ENCODE measurements around the gene PLEKHG5. TPM values are rescaled to one million over a fixed set of nuclear protein-coding genes. Genes with fewer than 3 reads are reported as not detected.

Gene PLEKHG5
- total RNA-seq, 2 experiments from 2014 or later, result 5.0 to 6.1 TPM

- POLR2A ChIA-PET, result interaction anchor here (7.2 kb wide), 1 partner anchor 15 kb away, joined by 61 read pairs; no protein-coding TSS in a partner anchor
- H3K36me3 ChIP-seq (ENCODE audit: insufficient read depth, low read length), result no peaks in the 10 kb centered on the region
- peaks cover 41 to 55% of the 10 kb centered on the region in 2 experiments for H3K27me3 ChIP-seq (ENCODE audit: control insufficient read depth in 1 of 2, insufficient read depth in 2 of 2, low read length in 2 of 2)
- ATAC-seq (ENCODE audit: poor library complexity), result peak; percentile 16
- Mint-ChIP-seq H3K9me3 (no peaks in the 10 kb centered on the region), H3K4me3 (no peak overlapping the region), H3K27ac (no peak overlapping the region), H3K4me1 (ENCODE audit: low read depth) (peaks cover 27% of the 10 kb centered on the region), H3K27me3 (peaks cover 47% of the 10 kb centered on the region), H3K36me3 (ENCODE audit: low read depth) (no peaks in the 10 kb centered on the region)
- intact Hi-C loops (cut with DNase I, micrococcal nuclease), result no loop called here
- peak in 10 of 14 experiments; percentile 35 to 71 (median 44) for DNase-seq
- CTCF ChIA-PET, result interaction anchor here (0.6 to 5.1 kb wide), 2 partner anchors 15 to 19 kb away, joined by 3 to 34 read pairs; partner anchors contain the start of gene TNFRSF25
- peaks cover 0 to 22% of the 10 kb centered on the region in 2 experiments for H3K9me3 ChIP-seq (ENCODE audit: control insufficient read depth in 1 of 2, insufficient read depth in 1 of 2, low read length in 2 of 2)
- TF ChIP-seq, protein P1, sequence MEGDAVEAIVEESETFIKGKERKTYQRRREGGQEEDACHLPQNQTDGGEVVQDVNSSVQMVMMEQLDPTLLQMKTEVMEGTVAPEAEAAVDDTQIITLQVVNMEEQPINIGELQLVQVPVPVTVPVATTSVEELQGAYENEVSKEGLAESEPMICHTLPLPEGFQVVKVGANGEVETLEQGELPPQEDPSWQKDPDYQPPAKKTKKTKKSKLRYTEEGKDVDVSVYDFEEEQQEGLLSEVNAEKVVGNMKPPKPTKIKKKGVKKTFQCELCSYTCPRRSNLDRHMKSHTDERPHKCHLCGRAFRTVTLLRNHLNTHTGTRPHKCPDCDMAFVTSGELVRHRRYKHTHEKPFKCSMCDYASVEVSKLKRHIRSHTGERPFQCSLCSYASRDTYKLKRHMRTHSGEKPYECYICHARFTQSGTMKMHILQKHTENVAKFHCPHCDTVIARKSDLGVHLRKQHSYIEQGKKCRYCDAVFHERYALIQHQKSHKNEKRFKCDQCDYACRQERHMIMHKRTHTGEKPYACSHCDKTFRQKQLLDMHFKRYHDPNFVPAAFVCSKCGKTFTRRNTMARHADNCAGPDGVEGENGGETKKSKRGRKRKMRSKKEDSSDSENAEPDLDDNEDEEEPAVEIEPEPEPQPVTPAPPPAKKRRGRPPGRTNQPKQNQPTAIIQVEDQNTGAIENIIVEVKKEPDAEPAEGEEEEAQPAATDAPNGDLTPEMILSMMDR (IDR thresholded peaks at IDR 0.05), result peak; percentile 39
- H3K4me1 ChIP-seq (ENCODE audit: insufficient read depth, low read length), result peaks cover 51% of the 10 kb centered on the region
- no peak overlapping the region for H3K27ac ChIP-seq (ENCODE audit: low read depth in 1 of 2, low read length in 2 of 2)
- H3K4me3 ChIP-seq (ENCODE audit: low read length), result no peak overlapping the region
Measured at GRCh38 chr1:6445062-6445763, 46.3 kb downstream of the PLEKHG5 start.

- H3K27me3 Mint-ChIP-seq, result peaks cover 41% of the 10 kb centered on the region
- Histone ChIP-seq H3K27me3 (ENCODE audit: control insufficient read depth in 1 of 2, insufficient read depth in 2 of 2, low read length in 2 of 2) (peaks cover 35 to 46% of the 10 kb centered on the region in 2 experiments), H3K27ac (ENCODE audit: low read depth in 1 of 2, low read length in 2 of 2) (no peak overlapping the region), H3K4me1 (ENCODE audit: insufficient read depth, low read length) (peaks cover 48% of the 10 kb centered on the region), H3K4me3 (ENCODE audit: low read length) (no peak overlapping the region), H3K36me3 (ENCODE audit: insufficient read depth, low read length) (no peaks in the 10 kb centered on the region), H3K9me3 (ENCODE audit: control insufficient read depth in 1 of 2, insufficient read depth in 1 of 2, low read length in 2 of 2) (peaks cover 0 to 22% of the 10 kb centered on the region in 2 experiments)
- H3K4me3 Mint-ChIP-seq, result no peak overlapping the region
- TF ChIP-seq, protein P1 (IDR thresholded peaks at IDR 0.05), result no peak
- no peak for ATAC-seq (ENCODE audit: poor library complexity)
- H3K27ac Mint-ChIP-seq, result no peak overlapping the region
- ChIA-PET POLR2A (no interaction called here), CTCF (no interaction called here)
- H3K4me1 Mint-ChIP-seq (ENCODE audit: low read depth), result peaks cover 22% of the 10 kb centered on the region
- intact Hi-C loops (cut with DNase I, micrococcal nuclease), result loop anchor here in 1 of 2 experiments (5.0 kb wide), 1 partner anchor 33 kb away; no protein-coding TSS in a partner anchor
- no peaks in the 10 kb centered on the region for H3K9me3 Mint-ChIP-seq
- no peak for DNase-seq
- no peaks in the 10 kb centered on the region for H3K36me3 Mint-ChIP-seq (ENCODE audit: low read depth)
Measured at GRCh38 chr1:6444377-6444776, 47.1 kb downstream of the PLEKHG5 start.

DNA sequence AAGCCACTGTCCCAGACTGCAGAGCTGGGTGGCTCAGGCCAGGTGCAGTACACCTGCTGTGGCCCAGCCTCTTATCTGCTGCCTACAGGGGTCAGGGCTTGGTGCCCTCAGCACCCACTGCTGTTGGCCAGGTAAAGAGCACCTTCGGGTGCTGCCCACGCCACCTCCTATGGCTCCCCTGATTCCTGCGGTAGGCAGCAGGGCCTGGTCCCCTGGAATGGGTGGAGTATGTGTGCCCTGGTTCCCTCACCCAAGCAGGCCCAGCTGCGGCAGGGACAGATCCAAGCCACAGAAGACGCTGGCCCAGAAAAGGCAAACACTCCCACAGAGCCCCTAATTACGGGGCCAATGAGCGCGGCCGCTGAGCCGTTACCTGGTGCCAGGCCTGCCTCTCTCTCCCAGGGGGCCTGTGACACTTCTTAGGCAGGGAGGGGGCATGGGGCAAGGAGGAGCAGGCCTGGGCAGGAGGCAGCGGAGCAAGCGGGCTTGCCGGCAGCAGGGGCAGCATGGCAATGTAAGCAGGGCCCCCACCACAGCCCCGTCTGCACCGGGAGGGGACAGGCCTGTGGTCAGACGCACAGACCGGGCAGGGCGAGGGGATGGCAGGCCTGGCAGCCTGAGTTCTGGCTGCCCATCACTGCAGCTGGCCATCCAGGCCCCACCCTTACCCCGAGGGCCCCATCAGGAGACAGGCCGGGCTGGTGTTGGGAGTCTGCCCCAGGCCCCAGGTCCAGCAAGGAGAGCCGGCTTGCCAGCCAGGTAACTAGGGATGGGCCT is 47.9 kb downstream of the PLEKHG5 start:
- H3K27ac Mint-ChIP-seq, result no peak overlapping the region
- no peaks in the 10 kb centered on the region for H3K36me3 ChIP-seq (ENCODE audit: insufficient read depth, low read length)
- peaks cover 32 to 42% of the 10 kb centered on the region in 2 experiments for H3K27me3 ChIP-seq (ENCODE audit: control insufficient read depth in 1 of 2, insufficient read depth in 2 of 2, low read length in 2 of 2)
- no peak for DNase-seq
- ChIA-PET CTCF (no interaction called here), POLR2A (interaction anchor here (1.0 kb wide), 1 partner anchor 12 kb away, joined by 3 read pairs; no protein-coding TSS in a partner anchor)
- H3K4me1 ChIP-seq (ENCODE audit: insufficient read depth, low read length), result peaks cover 41% of the 10 kb centered on the region
- no peaks in the 10 kb centered on the region for H3K36me3 Mint-ChIP-seq (ENCODE audit: low read depth)
- no peaks in the 10 kb centered on the region for H3K9me3 Mint-ChIP-seq
- no peak overlapping the region for H3K4me3 Mint-ChIP-seq
- no peak overlapping the region for H3K4me3 ChIP-seq (ENCODE audit: low read length)
- intact Hi-C loops (cut with DNase I, micrococcal nuclease), result loop anchor here in 1 of 2 experiments (5.0 kb wide), 1 partner anchor 34 kb away; no protein-coding TSS in a partner anchor
- peaks cover 20% of the 10 kb centered on the region for H3K4me1 Mint-ChIP-seq (ENCODE audit: low read depth)
- ATAC-seq (ENCODE audit: poor library complexity), result no peak
- no peak overlapping the region for H3K27ac ChIP-seq (ENCODE audit: low read depth in 1 of 2, low read length in 2 of 2)
- TF ChIP-seq, protein P1 (IDR thresholded peaks at IDR 0.05), result no peak
- peaks cover 39% of the 10 kb centered on the region for H3K27me3 Mint-ChIP-seq
- H3K9me3 ChIP-seq (ENCODE audit: control insufficient read depth in 1 of 2, insufficient read depth in 1 of 2, low read length in 2 of 2), result peaks cover 0 to 22% of the 10 kb centered on the region in 2 experiments

Measured in CD4-positive, alpha-beta T cell (primary cell).